IMR-90 (cell line): ENCODE measurements around the gene CSRP1. TPM values are rescaled to one million over a fixed set of nuclear protein-coding genes. Genes with fewer than 3 reads are reported as not detected.
A peak's percentile ranks its signal among the peaks of the same experiment; 100 is the strongest.

Source experiments
- BHLHE40 ChIP-seq: fragments of 150-350 bp; IDR thresholded peaks from 2 replicates; pipeline ENCODE4 v1.6.1; 2016; ENCODE audit warnings: mild to moderate bottlenecking, low read depth, low read length
- MAZ ChIP-seq: IDR thresholded peaks from 2 replicates; pipeline ENCODE4 v1.6.1; 2012; ENCODE audit warnings: low read depth, mild to moderate bottlenecking, low read length, improper control_type of control experiment, moderate library complexity, borderline replicate concordance
- RFX5 ChIP-seq: IDR thresholded peaks from 2 replicates; pipeline ENCODE4 v1.8.0; 2012; ENCODE audit warnings: low read depth, mild to moderate bottlenecking, low read length, moderate library complexity
- polyA plus RNA-seq, 3 experiments: library from polyadenylated mRNA; depleted of rRNA; stranded (reverse); fragments of >200 nt; gene quantifications; 2 replicates each; pipeline ENCODE4 v1.2.3, GENCODE V29; 2012; ENCODE audit warnings: low replicate concordance in 1 of 3
- total RNA-seq: library from RNA; depleted of rRNA; stranded (reverse); fragments of >200 nt; gene quantifications from 2 replicates; pipeline ENCODE4 v1.2.3, GENCODE V29; 2012

CSRP1 gene
- total and polyA plus RNA-seq, 2 of the 4 experiments (the other 2 are of a cell fraction): 1,037 to 1,498 TPM

GRCh38 chr1:201530741-201531531 lies 24.0 kb upstream of the CSRP1 start (continued):
- peak; percentile 27; the same call in 1 of the 2 replicates for TF ChIP-seq BHLHE40
- no peak for TF ChIP-seq RFX5
- peak; percentile 61 for TF ChIP-seq MAZ
